ENCODE measurements around the gene TFPT.

Gene TFPT

GRCh38 chr19:54115109-54116063, at the start of gene TFPT, which contains the start of gene PRPF31:
Gene TFPT, minus strand, starts transcription at chr19:54115657. Its CDS starts 388 bp downstream, at chr19:54115269.
Gene PRPF31, plus strand, starts transcription at chr19:54115754. Its CDS starts 2,525 bp downstream, at chr19:54118279.
- peak; percentile 97 for DNase-seq

- no peak for DNase-seq
Observed at GRCh38 chr19:54165222-54165621, 49.8 kb upstream of the TFPT start.

GRCh38 chr19:54164369-54165068, 49.1 kb upstream of the TFPT start:
- peak; percentile 79 for DNase-seq

- no peak for DNase-seq
Observed at GRCh38 chr19:54162884-54163283, 47.4 kb upstream of the TFPT start.

GRCh38 chr19:54162241-54162805, 46.9 kb upstream of the TFPT start:
- peak; percentile 90 for DNase-seq

GRCh38 chr19:54160854-54161253, 45.4 kb upstream of the TFPT start:
- DNase-seq: no peak

- DNase-seq: peak; percentile 22
Observed at GRCh38 chr19:54160182-54160811, 44.8 kb upstream of the TFPT start.

GRCh38 chr19:54159352-54160181, 44.1 kb upstream of the TFPT start, which contains the start of gene LENG1:
Gene LENG1, minus strand, starts transcription at chr19:54159721. Its CDS starts 26 bp downstream, at chr19:54159695.
- peak; percentile 99 for DNase-seq

GRCh38 chr19:54158812-54159351, 43.4 kb upstream of the TFPT start:
- peak; percentile 58 for DNase-seq

- no peak for DNase-seq
Observed at GRCh38 chr19:54156953-54157352, 41.5 kb upstream of the TFPT start.

GRCh38 chr19:54156490-54156889, 41.0 kb upstream of the TFPT start:
- no peak for DNase-seq

GRCh38 chr19:54155694-54156093, 40.2 kb upstream of the TFPT start:
- no peak for DNase-seq

GRCh38 chr19:54154603-54155345, 39.3 kb upstream of the TFPT start:
- peak; percentile 58 for DNase-seq

- DNase-seq: no peak
Observed at GRCh38 chr19:54153731-54154326, 38.4 kb upstream of the TFPT start.

GRCh38 chr19:54152878-54153524, 37.5 kb upstream of the TFPT start:
- DNase-seq: no peak

GRCh38 chr19:54152267-54152666, 36.8 kb upstream of the TFPT start:
- DNase-seq: no peak

GRCh38 chr19:54151362-54152035, 36.0 kb upstream of the TFPT start:
- DNase-seq: no peak

GRCh38 chr19:54149021-54149812, 33.8 kb upstream of the TFPT start:
- no peak for DNase-seq
